HG03097 (cell line): ENCODE data around the gene GNB1L.

Experiments used
- ATAC-seq: cut with Tn5 transposase; IDR thresholded peaks from one replicate; pipeline ENCODE4 v1.9.1; 2021; ENCODE audit not compliant: unreplicated experiment, low FRiP score

GNB1L gene

GRCh38 chr22:19812910-19813309 is 41.8 kb downstream of the GNB1L start:
- no peak for ATAC-seq

GRCh38 chr22:19811811-19812771 is 42.6 kb downstream of the GNB1L start:
- ATAC-seq: no peak

DNA sequence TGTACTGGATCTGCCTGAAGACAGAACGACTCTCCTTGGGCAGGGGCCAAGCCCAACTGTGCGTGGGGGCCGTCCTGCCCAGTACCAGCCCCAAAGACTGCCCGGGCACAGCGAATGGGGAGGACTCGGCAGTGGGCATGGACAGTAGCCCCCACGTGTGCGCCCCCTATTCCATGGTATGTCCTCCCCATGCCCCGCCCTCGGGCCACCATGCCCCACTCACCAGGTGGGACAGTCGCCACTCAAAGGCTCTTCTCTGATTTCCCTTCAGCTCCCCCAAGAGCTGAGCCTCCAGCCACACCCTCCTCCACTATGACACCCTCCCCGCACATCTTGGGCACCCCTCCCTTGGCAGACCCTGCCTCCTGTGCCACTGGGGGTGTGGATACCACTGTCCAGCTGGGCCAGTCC is 43.5 kb downstream of the GNB1L start:
- ATAC-seq: no peak

DNA sequence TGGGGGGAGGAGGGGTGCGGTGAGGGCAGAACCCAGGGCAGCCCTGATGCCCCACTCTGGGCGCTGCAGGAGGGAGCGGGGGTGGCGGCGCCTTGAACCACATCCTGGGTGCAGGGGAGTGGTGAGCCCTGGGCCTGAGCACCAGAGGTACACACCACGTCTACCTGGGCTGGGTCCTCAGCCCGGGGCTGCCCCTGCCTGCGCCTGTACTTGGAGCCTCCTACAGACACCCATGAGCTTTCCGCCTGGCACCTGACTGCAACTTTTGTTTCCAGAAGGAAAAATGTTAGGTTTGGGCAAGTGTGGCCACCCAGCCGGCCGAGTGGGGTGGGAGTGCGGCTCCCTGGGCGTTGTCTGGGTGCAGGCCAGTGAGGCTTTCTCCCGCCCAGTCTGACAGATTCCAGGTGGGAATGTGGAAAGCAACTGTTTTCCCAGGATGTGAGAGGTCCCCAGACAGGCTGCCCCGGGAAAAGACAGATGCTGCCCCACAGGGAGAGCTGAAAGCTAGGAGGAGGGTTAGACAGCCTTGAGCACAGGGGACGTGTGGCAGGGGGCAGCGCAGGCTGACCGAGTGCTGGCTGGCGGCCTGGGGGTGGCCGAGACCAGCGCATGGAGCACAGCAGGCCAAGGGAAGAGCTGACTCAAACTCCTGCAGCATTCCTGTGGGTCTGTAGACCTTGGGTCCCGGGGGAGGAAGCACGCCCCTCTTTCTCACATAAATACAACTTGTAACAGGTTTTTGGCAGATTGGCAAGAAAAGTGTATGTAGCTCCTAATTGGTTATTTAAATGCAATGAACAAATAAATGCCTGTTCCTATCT is 44.1 kb downstream of the GNB1L start:
- ATAC-seq: no peak

DNA sequence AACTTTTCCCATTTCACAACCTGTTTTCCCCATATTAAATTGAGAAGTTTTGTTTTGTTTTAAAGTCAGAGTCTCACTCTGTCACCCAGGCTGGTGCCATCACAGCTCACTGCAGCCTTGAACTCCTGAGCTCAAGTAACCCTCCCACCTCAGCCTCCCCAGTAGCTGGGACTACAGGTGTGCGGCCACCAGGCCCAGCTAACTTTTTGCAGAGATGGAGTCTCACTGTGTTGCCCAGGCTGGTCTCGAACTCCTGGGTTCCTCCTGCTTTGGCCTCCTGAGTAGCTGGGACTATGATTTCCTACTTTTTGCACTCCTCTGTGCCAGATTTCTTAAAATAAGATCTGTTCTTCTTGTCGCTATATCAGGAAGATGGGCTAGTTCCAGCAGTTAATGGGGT is 44.9 kb downstream of the GNB1L start:
- no peak for ATAC-seq

DNA sequence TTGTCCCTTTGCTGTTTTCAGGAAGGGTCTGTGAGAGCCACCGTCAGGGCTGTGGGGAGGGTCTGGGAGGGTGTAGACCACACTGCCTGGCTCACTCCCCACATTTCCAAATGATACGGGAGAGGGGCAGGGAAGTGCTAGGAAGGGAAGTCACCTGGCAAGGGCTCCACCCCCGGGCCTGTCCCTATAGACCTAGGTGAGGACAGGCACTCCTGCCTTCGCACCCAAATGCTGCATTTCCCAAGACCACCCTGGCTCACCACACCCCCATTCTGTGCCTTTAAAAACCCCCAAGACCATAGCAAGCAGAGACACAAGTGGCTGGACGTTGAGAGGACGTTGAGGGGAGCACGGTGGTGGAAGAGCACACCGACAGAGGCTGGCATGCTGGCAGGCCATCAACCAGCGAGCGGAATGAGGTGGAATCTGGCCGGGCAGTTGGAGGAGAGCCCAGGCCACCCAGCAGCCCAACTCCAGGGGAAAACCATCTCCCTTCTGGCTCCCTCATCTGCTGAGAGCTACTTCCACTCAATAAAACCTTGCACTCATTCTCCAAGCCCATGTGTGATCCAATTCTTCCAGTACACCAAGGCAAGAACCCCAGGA is 45.7 kb downstream of the GNB1L start:
- ATAC-seq: no peak

DNA sequence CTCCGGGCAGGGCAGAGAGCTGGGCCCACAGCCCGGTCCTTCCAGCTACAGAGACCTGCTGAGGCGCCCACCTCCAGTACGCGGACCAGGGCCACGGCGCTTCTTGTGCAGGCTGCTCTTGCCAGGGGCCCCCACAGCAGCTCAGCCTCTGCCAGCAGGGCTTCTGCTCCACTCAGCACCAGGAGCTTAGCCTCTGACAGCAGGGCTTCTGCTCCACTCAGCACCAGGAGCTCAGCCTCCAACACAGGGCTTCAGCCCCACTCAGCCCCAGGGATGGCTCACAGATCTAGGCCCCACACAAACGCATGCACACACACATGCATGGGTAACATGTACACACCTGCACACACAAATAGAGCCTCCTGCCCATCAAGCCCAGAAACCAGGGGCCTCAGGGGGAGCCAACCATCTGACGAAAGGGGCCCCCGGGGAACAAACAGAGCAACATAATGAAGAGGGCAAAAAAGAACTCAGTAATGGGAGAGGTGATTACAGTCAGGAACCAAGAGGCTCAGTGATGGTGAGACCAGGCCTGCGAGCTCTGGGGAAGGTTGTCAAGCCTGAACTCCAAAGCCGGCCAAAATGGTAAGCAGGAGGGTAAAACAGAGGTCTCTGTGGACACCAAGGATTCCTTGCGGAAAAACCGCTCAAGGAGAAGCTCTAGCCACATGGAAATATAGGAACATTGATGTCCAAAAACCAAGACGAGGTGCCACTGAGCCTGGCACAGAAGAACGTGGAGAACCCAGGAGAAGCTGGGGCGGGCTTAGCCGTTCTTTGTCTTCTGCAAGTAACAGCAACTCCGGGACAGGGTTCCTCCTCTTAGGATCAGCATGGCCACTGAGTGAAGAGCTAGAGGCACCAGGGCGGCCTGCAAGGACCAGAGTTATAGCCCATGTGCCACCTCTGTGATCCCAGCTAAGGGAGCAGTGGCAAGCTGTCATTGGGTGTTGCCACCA is 46.5 kb downstream of the GNB1L start:
- no peak for ATAC-seq

DNA sequence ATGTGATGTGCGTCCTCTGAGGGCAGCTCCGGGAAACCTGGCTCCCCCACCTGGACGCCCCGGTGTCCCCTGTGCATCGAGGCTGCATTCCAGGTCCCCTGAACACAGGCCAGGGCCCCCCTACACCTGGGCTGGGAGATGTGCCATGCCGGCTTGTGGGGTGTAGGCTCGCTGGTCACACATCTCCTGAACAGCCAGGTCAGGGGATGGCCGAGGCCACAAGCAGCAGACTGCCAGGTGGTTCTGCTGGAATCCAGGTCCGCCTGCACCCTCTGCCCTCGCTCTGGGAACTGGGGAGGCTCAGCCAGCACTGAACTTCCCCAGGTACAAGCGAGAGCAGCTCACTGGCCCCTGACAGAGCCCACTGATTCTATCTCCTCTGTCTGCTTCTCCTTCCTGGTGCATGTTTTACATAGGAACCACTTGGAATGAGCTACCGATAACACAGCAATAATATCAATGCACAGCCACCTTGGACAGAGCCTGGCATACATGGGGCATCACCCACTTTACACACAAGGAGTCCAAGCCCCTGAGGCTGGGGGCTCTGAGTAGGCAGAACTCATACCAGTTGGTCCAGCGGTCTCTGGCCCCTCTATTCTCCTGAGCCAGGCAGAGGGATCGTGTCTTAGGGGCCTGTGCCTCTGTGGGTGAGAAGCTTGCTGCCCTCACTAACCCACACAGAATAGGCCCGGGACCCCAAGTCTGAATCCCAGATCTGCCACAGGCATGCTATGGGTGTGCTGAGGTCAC is 47.3 kb downstream of the GNB1L start:
- no peak for ATAC-seq

DNA sequence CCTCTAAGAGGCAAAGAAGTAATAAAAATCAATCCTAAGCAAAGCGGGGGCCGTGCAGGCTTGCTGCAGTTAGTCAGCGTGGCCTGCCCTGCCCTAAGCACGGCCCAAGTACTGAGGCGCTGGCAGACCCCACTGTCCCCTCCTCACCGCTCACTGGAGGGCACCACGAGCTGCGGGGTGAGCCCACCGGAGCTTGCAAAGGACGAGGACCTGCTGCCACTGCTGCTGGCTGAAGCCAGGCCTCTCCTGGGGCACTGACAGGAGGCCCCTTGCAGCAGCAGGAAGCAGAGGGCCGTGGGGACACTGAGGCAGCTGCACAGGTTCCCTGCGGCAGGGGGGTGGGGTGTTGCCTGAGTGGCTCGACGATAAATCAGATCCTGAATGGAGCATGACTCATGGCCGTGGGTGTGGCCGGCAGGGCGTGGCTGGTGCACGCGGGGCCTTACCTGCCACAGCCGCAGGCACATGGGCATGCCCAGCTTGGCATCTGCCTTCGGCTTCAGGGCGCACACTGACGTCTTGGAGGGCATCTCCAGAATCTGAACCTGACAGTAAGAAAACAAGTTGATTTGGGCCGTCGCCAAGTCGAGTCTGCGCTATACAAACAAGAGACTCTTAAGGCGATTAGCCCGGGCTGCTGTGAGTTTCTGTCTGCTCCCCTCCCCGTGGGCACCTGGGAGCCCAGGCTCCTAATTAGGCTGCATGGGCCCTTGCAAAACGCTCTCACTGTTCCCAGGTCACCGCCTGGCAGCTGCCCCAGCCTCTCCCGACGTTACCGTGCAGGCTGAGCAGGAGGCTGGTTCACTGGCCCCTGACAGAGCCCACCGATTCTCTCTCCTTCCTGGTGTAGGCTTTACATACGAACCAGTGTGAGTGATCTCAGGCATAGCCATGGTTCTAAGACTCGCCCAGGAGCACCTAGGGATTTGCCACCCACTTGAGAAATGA is 48.2 kb downstream of the GNB1L start:
- ATAC-seq: no peak

DNA sequence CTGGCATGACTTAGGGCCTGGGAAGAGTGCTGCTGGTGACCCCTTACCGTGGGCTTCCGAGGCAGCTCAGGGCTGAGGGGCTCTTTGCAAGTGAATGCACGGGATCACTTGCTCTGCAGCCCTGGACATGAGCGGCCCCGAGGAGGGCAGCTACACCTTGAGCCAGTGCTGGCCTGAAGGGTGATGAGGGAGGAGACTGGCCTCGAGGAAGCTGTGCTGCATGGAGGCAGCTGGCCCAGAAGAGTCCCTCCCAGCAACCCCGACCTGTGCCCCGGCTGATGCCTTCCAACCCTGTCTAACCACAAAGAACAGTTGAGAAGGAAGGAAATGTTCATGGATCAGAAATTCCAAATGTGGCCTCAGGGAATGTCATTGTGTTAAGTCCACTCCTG is 48.9 kb downstream of the GNB1L start:
- ATAC-seq: no peak

DNA sequence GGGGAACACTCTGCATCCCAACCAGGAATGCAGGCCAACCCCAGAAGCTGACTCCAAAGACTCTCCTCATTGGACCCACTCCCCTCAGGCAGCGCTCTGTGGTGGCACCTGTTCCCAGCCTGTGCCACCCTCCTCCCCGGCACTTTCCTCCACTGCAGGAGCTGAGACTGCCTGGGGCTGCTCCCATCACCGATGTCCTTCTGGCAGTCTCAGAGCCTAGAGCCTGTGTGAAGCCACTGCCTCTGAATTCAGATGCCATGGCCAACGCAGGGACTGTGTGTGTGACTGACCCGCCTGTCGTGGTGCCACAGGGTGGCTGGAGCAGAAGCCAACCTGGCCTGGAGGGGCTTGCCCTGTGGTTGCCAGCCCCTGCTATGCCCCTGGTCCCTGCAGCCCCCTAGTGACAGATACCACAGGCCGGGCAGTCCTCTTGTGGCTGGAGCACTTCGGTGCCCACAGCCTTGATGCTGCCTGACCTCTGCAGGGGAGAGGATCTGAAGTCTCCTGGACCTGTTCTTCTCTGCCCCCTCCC is 50.9 kb downstream of the GNB1L start:
- ATAC-seq: no peak

- ATAC-seq: no peak
Measured at GRCh38 chr22:19802894-19803735, 51.6 kb downstream of the GNB1L start.

- no peak for ATAC-seq
Measured at GRCh38 chr22:19802001-19802893, 52.4 kb downstream of the GNB1L start.

DNA sequence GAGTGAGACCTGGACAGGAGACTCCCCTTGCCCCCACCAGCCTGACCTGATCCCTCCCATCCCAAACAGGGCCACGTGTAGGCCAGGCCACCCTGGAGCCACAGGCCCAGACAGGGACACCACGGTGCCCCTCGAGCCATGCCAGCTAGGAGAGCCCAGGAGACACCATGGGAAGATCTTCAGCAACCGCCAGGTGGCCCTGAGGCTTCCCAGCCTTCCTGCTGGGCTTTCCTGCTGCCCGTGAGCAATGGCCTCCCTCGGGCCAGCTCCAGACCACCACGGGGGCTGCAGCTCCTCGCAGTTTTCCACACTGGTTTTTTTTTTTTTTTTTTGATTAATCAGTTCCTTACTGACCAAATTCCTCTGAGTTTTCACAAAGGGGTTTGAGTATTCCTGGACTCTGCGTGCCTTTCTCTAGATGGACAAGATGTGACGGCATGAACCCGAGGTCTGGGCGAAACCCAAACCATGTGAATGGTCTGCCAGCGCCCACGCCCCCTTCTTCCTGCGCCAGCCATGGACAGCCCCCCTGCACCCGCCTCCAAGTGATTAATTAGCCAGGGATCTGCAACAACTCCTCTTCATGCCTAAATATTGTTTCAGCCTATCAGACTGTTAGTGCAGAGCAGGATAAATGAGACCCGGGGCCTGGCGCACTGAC is 53.2 kb downstream of the GNB1L start:
- ATAC-seq: no peak

GRCh38 chr22:19800761-19801244 is 53.9 kb downstream of the GNB1L start:
- no peak for ATAC-seq
